ENCODE results near the gene KLF13.

DNA sequence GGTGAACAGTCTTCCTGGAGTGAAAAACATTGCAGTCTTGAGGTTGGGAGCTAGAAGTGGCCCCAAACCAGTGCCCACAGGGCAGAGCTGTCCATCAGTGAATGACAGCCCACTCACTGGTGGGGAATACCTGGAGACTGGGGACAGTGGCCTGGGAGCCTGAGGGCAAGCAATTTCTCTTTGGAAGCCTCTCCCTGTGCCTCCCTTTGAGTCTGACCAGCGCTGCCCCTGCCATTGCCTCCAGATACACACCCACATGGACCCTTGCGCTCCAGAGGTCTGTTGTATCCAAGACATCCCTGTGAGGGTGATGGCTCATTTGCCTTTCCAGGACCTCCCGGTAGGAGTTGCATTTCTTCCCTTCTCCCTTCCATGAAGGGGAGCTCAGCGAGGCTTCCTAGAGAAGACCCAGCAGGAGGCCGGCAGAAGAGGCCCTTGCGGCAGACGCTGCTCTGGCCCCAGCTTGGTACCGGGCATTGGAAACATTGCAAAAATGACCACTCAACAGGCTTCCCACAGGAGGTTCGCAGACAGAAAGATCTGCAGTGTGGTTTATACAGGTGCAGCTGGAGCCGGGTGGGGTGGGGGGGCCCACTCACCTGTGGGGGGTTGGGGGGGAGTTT, 38.5 kb downstream of the KLF13 start:
- TF ChIP-seq, protein P1, sequence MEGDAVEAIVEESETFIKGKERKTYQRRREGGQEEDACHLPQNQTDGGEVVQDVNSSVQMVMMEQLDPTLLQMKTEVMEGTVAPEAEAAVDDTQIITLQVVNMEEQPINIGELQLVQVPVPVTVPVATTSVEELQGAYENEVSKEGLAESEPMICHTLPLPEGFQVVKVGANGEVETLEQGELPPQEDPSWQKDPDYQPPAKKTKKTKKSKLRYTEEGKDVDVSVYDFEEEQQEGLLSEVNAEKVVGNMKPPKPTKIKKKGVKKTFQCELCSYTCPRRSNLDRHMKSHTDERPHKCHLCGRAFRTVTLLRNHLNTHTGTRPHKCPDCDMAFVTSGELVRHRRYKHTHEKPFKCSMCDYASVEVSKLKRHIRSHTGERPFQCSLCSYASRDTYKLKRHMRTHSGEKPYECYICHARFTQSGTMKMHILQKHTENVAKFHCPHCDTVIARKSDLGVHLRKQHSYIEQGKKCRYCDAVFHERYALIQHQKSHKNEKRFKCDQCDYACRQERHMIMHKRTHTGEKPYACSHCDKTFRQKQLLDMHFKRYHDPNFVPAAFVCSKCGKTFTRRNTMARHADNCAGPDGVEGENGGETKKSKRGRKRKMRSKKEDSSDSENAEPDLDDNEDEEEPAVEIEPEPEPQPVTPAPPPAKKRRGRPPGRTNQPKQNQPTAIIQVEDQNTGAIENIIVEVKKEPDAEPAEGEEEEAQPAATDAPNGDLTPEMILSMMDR (IDR thresholded peaks at IDR 0.05 in 4 of 5, conservative IDR thresholded peaks at IDR 0.05 in 1 of 5), result no peak
- no peak for TF ChIP-seq POLR2A (IDR thresholded peaks at IDR 0.05)
